Heart left ventricle (tissue), 16 donors: ENCODE results near the gene RPRD1B. TPM values are rescaled to one million over a fixed set of nuclear protein-coding genes. Genes with fewer than 3 reads are reported as not detected.

Source experiments
- ATAC-seq, 4 donors: fragments of 200-7000 bp; cut with Tn5 transposase; one replicate each; pipeline ENCODE4 v1.9.1; 2020 to 2022; ENCODE audit warnings: moderate library complexity in 4 of 4, mild to moderate bottlenecking in 3 of 4, moderate number of reproducible peaks in 1 of 4
- DNase-seq, 5 donors: peaks; one replicate each; pipeline ENCODE4 v3.0.0-alpha.2; 2020
- H3K27ac ChIP-seq, 12 donors: fragments of 200-600 bp; sonication (generic) in 4 of 12; one replicate each; pipeline versions ENCODE4 v1.5.0 to v1.8.0; 2016 to 2022; ENCODE audit warnings: mild to moderate bottlenecking in 2 of 12
- H3K27me3 ChIP-seq, 9 donors: fragments of 200-600 bp; sonication (generic) in 2 of 9; one replicate each; pipeline versions ENCODE4 v1.5.1 to v1.8.0; 2016 to 2022; ENCODE audit warnings: mild to moderate bottlenecking in 3 of 9
- H3K36me3 ChIP-seq, 9 donors: fragments of 200-600 bp; sonication (generic) in 2 of 9; one replicate each; pipeline versions ENCODE4 v1.5.0 to v1.8.0; 2018 to 2022; ENCODE audit warnings: mild to moderate bottlenecking in 2 of 9
- H3K4me1 ChIP-seq, 12 donors: fragments of 200-600 bp; sonication (generic) in 4 of 12; one replicate each; pipeline versions ENCODE4 v1.5.0 to v1.8.0; 2016 to 2022; ENCODE audit warnings: mild to moderate bottlenecking in 3 of 12
- H3K4me3 ChIP-seq, 12 donors: fragments of 200-600 bp; sonication (generic) in 4 of 12; one replicate each; pipeline versions ENCODE4 v1.5.0 to v1.8.0; 2017 to 2022; ENCODE audit warnings: mild to moderate bottlenecking in 9 of 12, moderate library complexity in 4 of 12
- H3K9me3 ChIP-seq, 12 donors: fragments of 200-600 bp; sonication (generic) in 4 of 12; one replicate each; pipeline versions ENCODE4 v1.5.0 to v1.8.0; 2016 to 2022; ENCODE audit warnings: mild to moderate bottlenecking in 1 of 12
- POLR2A ChIP-seq, 2 donors: fragments of 450-650 bp; IDR thresholded peaks; one replicate each; pipeline ENCODE4 v1.6.1; 2017; ENCODE audit warnings: antibody characterized with exemption in 2 of 2, mild to moderate bottlenecking in 2 of 2, moderate library complexity in 2 of 2
- WGBS, 4 donors: extraction: QIAGEN DNeasy Blood & Tissue Kit in 2 of 4; methylation state at CpG; one replicate each; pipeline versions ENCODE4 v1.1.5 to v1.1.7; 2013 to 2018; 5-methylcytosine and 5-hydroxymethylcytosine counted together
- intact Hi-C, 10 donors: fragments of 100-400 bp; cut with DNase I; formaldehyde crosslinking; loops; one replicate each; pipeline versions ENCODE4 v1.11.1 to v1.14.2; 2022
- polyA plus RNA-seq, 2 donors: library from polyadenylated mRNA; stranded (reverse); fragments of 200-250 nt; gene quantifications; one replicate each; pipeline ENCODE4 v1.2.3, GENCODE V29; 2013
- total RNA-seq, 9 donors: library from RNA; depleted of rRNA in 2 of 9; stranded (reverse); fragments of >200 nt in 2 of 9; fragmentation: NEBNext Ultra II Directional in 3 of 9; extraction: Animal tissue kit (Norgen Biotek cat#: 25700) in 3 of 9; gene quantifications; one replicate each; pipeline versions ENCODE4 v1.1.0 to v1.2.4, GENCODE V29; 2016 to 2023
- TF ChIP-seq, protein P1 (sequence below), 12 donors: fragments of 200-600 bp; sonication (generic) in 4 of 12; IDR thresholded peaks; one replicate each; pipeline versions ENCODE4 v1.5.0 to v1.8.0; 2018 to 2022; ENCODE audit warnings: antibody characterized with exemption in 12 of 12, mild to moderate bottlenecking in 5 of 12
- donor health status: ischemic (EF 13 %, LVEDD 7.1; RV severe dilation, severe dysfunction).
- donor health status: healthy with polysubstance abuse.
- donor health status: DM: no; HTN: yes; CAD: no.
- donor health status: DM: no; HTN: no; CAD: no.
- donor health status: ischemic (EF 25% LVEDD 6.9; RV normal size, moderate dysfunction).
- donor health status: ischemic (EF 25% LVEDD 5.7; RV mildly dilated, moderate dysfunction).
- donor health status: healthy.
- donor health status: DM: yes; HTN: yes; CAD: no.
- donor health status: ischemic (EF 35%, LVEDD 5.7; RV mildly dilated, moderate dysfunction).
- donor health status: nonischemic (EF 11% LVEDD 7.7; RV severe dilation, severe dysfunction).
- donor health status: DM: yes; HTN: yes; CAD: no.
- donor health status: PGD.
- donor health status: ischemic (EF 29% LVEDD 5.4; RV normal size, mild dysfunction).
- donor health status: nonischemic (EF 23%, LVEDD 6.1; RV moderate dilation, normal function).

The RPRD1B gene
- total and polyA plus RNA-seq, 11 donors, result 9.1 to 60.2 (median 41.8) TPM

- H3K4me1 ChIP-seq, result peaks cover 0 to 9% (median 2%) of the 10 kb centered on the region in 12 donors
- TF ChIP-seq, protein P1, sequence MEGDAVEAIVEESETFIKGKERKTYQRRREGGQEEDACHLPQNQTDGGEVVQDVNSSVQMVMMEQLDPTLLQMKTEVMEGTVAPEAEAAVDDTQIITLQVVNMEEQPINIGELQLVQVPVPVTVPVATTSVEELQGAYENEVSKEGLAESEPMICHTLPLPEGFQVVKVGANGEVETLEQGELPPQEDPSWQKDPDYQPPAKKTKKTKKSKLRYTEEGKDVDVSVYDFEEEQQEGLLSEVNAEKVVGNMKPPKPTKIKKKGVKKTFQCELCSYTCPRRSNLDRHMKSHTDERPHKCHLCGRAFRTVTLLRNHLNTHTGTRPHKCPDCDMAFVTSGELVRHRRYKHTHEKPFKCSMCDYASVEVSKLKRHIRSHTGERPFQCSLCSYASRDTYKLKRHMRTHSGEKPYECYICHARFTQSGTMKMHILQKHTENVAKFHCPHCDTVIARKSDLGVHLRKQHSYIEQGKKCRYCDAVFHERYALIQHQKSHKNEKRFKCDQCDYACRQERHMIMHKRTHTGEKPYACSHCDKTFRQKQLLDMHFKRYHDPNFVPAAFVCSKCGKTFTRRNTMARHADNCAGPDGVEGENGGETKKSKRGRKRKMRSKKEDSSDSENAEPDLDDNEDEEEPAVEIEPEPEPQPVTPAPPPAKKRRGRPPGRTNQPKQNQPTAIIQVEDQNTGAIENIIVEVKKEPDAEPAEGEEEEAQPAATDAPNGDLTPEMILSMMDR (IDR thresholded peaks at IDR 0.05), result no peak
- no peak for TF ChIP-seq POLR2A (IDR thresholded peaks at IDR 0.05)
- intact Hi-C loops, result no loop called here
- DNase-seq (no peak), ATAC-seq (no peak)
- WGBS, 4 donors, result 89 to 95% (median 90%) methylated on average over 6 of the region's 6 CpGs
- H3K27ac ChIP-seq, result no peak overlapping the region
- H3K27me3 ChIP-seq, result no peaks in the 10 kb centered on the region
- H3K9me3 ChIP-seq, result no peaks in the 10 kb centered on the region
- peaks cover 0 to 98% (median 87%) of the 10 kb centered on the region in 9 donors for H3K36me3 ChIP-seq
- H3K4me3 ChIP-seq, result no peak overlapping the region
Measured at GRCh38 chr20:38001173-38001875, 32.2 kb upstream of the RPRD1B start.

GRCh38 chr20:38001981-38002380 lies 31.6 kb upstream of the RPRD1B start:
- intact Hi-C loops, result no loop called here
- ATAC-seq (peak in 2 of 4 donors; percentile 9 to 27), DNase-seq (no peak)
- H3K27ac ChIP-seq, result no peak overlapping the region
- H3K9me3 ChIP-seq, result no peaks in the 10 kb centered on the region
- TF ChIP-seq, protein P1 (IDR thresholded peaks at IDR 0.05), result no peak
- TF ChIP-seq POLR2A (IDR thresholded peaks at IDR 0.05), result no peak
- 92 to 100% (median 95%) methylated on average over 4 of the region's 4 CpGs for WGBS, 4 donors
- peaks cover 0 to 9% (median 1%) of the 10 kb centered on the region in 12 donors for H3K4me1 ChIP-seq
- peaks cover 0 to 96% (median 81%) of the 10 kb centered on the region in 9 donors for H3K36me3 ChIP-seq
- H3K27me3 ChIP-seq, result no peaks in the 10 kb centered on the region
- H3K4me3 ChIP-seq, result no peak overlapping the region

DNA sequence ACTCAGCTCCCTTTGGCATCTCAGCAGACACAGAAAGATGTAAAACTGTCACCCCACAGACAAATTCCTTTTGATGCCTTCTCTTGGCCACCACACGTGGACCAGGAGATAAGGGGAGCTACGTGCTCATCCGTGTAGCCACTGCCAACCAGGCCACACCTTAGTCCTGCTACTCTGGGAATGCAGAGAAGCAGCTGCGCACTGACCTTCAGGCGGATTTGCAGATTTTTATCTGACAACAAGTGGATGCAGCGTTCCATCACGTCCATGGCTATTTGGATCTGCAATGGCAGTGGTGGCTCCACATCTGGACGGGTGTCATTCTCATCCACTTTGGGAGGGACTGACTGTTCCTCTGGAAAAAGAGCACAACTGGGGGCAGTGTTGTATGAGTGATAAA lies 31.1 kb upstream of the RPRD1B start:
- WGBS, 4 donors, result 63 to 74% (median 67%) methylated on average over 8 of the region's 8 CpGs

GRCh38 chr20:38004416-38004815 lies 29.1 kb upstream of the RPRD1B start:
- TF ChIP-seq POLR2A (IDR thresholded peaks at IDR 0.05), result no peak
- TF ChIP-seq, protein P1 (IDR thresholded peaks at IDR 0.05), result no peak
- peaks cover 0 to 81% (median 58%) of the 10 kb centered on the region in 9 donors for H3K36me3 ChIP-seq
- no peak overlapping the region for H3K27ac ChIP-seq
- peaks cover 0 to 9% (median 1%) of the 10 kb centered on the region in 12 donors for H3K4me1 ChIP-seq
- no peak for ATAC-seq
- no peak for DNase-seq
- H3K9me3 ChIP-seq, result no peaks in the 10 kb centered on the region
- 93 to 98% (median 96%) methylated on average over 1 of the region's 1 CpG for WGBS, 4 donors
- intact Hi-C loops, result no loop called here
- H3K4me3 ChIP-seq, result no peak overlapping the region
- H3K27me3 ChIP-seq, result no peaks in the 10 kb centered on the region

More for the DNA sequence above, 31.1 kb upstream of the RPRD1B start:
- DNase-seq (no peak), ATAC-seq (no peak)
- intact Hi-C loops, result no loop called here
- H3K36me3 ChIP-seq, result peaks cover 0 to 95% (median 78%) of the 10 kb centered on the region in 9 donors
- no peaks in the 10 kb centered on the region for H3K9me3 ChIP-seq
- H3K4me1 ChIP-seq, result peaks cover 0 to 9% (median 1%) of the 10 kb centered on the region in 12 donors
- TF ChIP-seq POLR2A (IDR thresholded peaks at IDR 0.05), result no peak
- TF ChIP-seq, protein P1 (IDR thresholded peaks at IDR 0.05), result no peak
- no peak overlapping the region for H3K4me3 ChIP-seq
- no peaks in the 10 kb centered on the region for H3K27me3 ChIP-seq
- no peak overlapping the region for H3K27ac ChIP-seq
